ENCODE results near the gene DOCK9.

GRCh38 chr13:98985591-98985990 is 7.7 kb upstream of the DOCK9 start:
- TF ChIP-seq EZH2 (IDR thresholded peaks at IDR 0.05; ENCODE audit: borderline replicate concordance, low read depth, low read length, poor library complexity, severe bottlenecking) (no peak), CTCF (conservative IDR thresholded peaks at IDR 0.05; ENCODE audit: low read depth, low read length) (no peak)

All from A673 (cell line).